GM12878 (cell line): ENCODE results near the gene TPRG1. TPM values are rescaled to one million over a fixed set of nuclear protein-coding genes. Genes with fewer than 3 reads are reported as not detected.

Source experiments
- ASH2L ChIP-seq: fragments of 300-600, 200-600 bp; sonication (generic); IDR thresholded peaks from 2 replicates; pipeline ENCODE4 v1.6.1; 2017; ENCODE audit warnings: low read depth, mild to moderate bottlenecking, borderline replicate concordance
- BHLHE40 ChIP-seq, 2 experiments: fragments of 450-650 bp in 1 of 2; IDR thresholded peaks; 2 replicates each; pipeline ENCODE4 v1.6.1; 2011 to 2017; ENCODE audit warnings: low read depth in 2 of 2, borderline replicate concordance in 1 of 2, improper control_type of control experiment in 1 of 2, low read length in 1 of 2, mild to moderate bottlenecking in 1 of 2
- BMI1 ChIP-seq: fragments of 450-650 bp; IDR thresholded peaks from 2 replicates; pipeline ENCODE4 v1.6.1; 2016; ENCODE audit warnings: mild to moderate bottlenecking, moderate library complexity, borderline replicate concordance
- DPF2 ChIP-seq: fragments of 450-650 bp; IDR thresholded peaks from 2 replicates; pipeline ENCODE4 v1.6.1; 2017; ENCODE audit warnings: mild to moderate bottlenecking
- ETV6 ChIP-seq, 2 experiments: fragments of 450-650 bp in 1 of 2; IDR thresholded peaks in 1 of 2; conservative IDR thresholded peaks in 1 of 2; 2 replicates each; pipeline ENCODE4 v1.6.1; 2014; ENCODE audit warnings: antibody characterized with exemption in 1 of 2, borderline replicate concordance in 1 of 2, low read depth in 1 of 2, mild to moderate bottlenecking in 1 of 2, moderate library complexity in 1 of 2
- FOS ChIP-seq: IDR thresholded peaks from 3 replicates; pipeline ENCODE4 v1.6.1; 2011; ENCODE audit warnings: borderline replicate concordance; ENCODE audit not compliant: insufficient read length; ENCODE audit errors: extremely low read depth
- MLLT1 ChIP-seq: fragments of 450-650 bp; IDR thresholded peaks from 2 replicates; pipeline ENCODE4 v1.6.1; 2016; ENCODE audit warnings: mild to moderate bottlenecking
- MTA2 ChIP-seq: fragments of 450-650 bp; IDR thresholded peaks from 2 replicates; pipeline ENCODE4 v1.6.1; 2016; ENCODE audit warnings: low read depth, mild to moderate bottlenecking, moderate library complexity
- MYC ChIP-seq: IDR thresholded peaks from 2 replicates; pipeline ENCODE4 v1.6.1; 2011; ENCODE audit warnings: mild to moderate bottlenecking, low read length, moderate library complexity, inconsistent platforms; ENCODE audit not compliant: insufficient read depth, insufficient replicate concordance, insufficient read length, severe bottlenecking
- PAX5 ChIP-seq: IDR thresholded peaks from 2 replicates; pipeline ENCODE4 v1.6.1; 2011; ENCODE audit warnings: low read depth, low read length, borderline replicate concordance
- PBX3 ChIP-seq: IDR thresholded peaks from 2 replicates; pipeline ENCODE4 v1.6.1; 2011; ENCODE audit warnings: mild to moderate bottlenecking, low read depth, low read length, moderate library complexity; ENCODE audit not compliant: insufficient replicate concordance
- REST ChIP-seq: IDR thresholded peaks from 2 replicates; pipeline ENCODE4 v1.6.1; 2012; ENCODE audit warnings: mild to moderate bottlenecking, low read depth, low read length
- SMARCA5 ChIP-seq: fragments of 450-650 bp; IDR thresholded peaks from 2 replicates; pipeline ENCODE4 v1.6.1; 2017; ENCODE audit warnings: mild to moderate bottlenecking
- TBL1XR1 ChIP-seq: IDR thresholded peaks from 2 replicates; pipeline ENCODE4 v1.6.1; 2012; ENCODE audit warnings: low read depth, low read length, improper control_type of control experiment
- ZNF217 ChIP-seq: fragments of 450-650 bp; IDR thresholded peaks from 2 replicates; pipeline ENCODE4 v1.6.1; 2017; ENCODE audit warnings: antibody characterized with exemption, mild to moderate bottlenecking
- polyA plus RNA-seq, 11 experiments: library from polyadenylated mRNA; depleted of rRNA in 4 of 11; unstranded in 6 of 11; stranded (reverse) in 5 of 11; fragments of >200 nt; fragmentation: Nextera tagmentation in 4 of 11; fragmentation: Illumina TruSeq in 1 of 11; extraction: Ambion mirVana in 4 of 11; extraction: Trizol in 1 of 11; gene quantifications; 1 replicate in 1 of 11; 2 replicates in 10 of 11; pipeline versions ENCODE4 v1.2.1 to v1.2.3, GENCODE V29; 2011 to 2016; ENCODE audit warnings: inconsistent platforms in 2 of 11, missing spikeins in 2 of 11, low read depth in 1 of 11
- total RNA-seq, 4 experiments: library from RNA; depleted of rRNA in 3 of 4; stranded (reverse); fragments of >200 nt in 3 of 4; fragmentation: Illumina TruSeq in 1 of 4; extraction: Trizol in 1 of 4; gene quantifications; 2 replicates each; pipeline versions ENCODE4 v1.2.1 to v1.2.3, GENCODE V29; 2013 to 2021
- TF ChIP-seq, protein P1 (sequence below): fragments of 450-650 bp; formaldehyde crosslinking; IDR thresholded peaks from 2 replicates; pipeline ENCODE4 v1.5.0; 2022; ENCODE audit warnings: mild to moderate bottlenecking, missing genetic modification characterization
- TF ChIP-seq, protein P2 (sequence below): fragments of 450-650 bp; IDR thresholded peaks from 2 replicates; pipeline ENCODE4 v1.6.1; 2016; ENCODE audit warnings: mild to moderate bottlenecking

Gene TPRG1
- total and polyA plus RNA-seq, 10 of the 15 experiments (the other 5 are each of a cell fraction or from before 2014, with no cell fraction given) = 0.26 to 30.7 (median 3.6) TPM

DNA sequence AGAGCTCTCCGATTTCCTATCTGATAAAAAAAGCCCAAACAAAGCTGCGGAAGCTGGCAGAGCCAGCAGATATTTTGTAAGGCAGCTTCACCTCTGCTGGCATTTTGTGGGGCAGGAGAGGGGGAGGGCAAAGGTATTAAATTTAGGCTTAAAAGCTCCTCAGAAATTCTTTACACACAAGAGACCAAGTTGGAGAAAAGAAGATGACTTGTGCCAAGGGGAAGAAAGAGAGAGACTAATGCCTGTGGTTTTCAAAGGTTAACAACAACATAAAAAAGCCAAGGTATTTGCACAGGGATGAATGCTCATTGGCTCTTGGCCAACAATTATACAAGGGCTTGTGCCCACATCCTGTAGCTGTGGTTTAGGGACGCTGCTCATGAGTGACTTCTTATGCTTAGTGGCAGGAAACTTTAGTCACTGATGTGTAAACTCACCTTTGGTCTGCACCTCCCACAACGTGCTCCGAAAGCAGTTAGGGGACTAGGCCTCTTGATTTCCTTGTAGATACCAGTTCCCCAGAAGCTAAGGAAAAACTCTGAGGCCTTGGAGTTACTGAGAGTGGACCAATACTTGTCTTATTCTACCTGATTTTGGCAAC, 152.9 kb downstream of the TPRG1 start (continued):
- TF ChIP-seq, protein P1, sequence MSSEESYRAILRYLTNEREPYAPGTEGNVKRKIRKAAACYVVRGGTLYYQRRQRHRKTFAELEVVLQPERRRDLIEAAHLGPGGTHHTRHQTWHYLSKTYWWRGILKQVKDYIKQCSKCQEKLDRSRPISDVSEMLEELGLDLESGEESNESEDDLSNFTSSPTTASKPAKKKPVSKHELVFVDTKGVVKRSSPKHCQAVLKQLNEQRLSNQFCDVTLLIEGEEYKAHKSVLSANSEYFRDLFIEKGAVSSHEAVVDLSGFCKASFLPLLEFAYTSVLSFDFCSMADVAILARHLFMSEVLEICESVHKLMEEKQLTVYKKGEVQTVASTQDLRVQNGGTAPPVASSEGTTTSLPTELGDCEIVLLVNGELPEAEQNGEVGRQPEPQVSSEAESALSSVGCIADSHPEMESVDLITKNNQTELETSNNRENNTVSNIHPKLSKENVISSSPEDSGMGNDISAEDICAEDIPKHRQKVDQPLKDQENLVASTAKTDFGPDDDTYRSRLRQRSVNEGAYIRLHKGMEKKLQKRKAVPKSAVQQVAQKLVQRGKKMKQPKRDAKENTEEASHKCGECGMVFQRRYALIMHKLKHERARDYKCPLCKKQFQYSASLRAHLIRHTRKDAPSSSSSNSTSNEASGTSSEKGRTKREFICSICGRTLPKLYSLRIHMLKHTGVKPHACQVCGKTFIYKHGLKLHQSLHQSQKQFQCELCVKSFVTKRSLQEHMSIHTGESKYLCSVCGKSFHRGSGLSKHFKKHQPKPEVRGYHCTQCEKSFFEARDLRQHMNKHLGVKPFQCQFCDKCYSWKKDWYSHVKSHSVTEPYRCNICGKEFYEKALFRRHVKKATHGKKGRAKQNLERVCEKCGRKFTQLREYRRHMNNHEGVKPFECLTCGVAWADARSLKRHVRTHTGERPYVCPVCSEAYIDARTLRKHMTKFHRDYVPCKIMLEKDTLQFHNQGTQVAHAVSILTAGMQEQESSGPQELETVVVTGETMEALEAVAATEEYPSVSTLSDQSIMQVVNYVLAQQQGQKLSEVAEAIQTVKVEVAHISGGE (CRISPR knock-in tag) = no peak
- TF ChIP-seq FOS = no peak
- peak; percentile 95 for TF ChIP-seq PAX5
- TF ChIP-seq, protein P2, sequence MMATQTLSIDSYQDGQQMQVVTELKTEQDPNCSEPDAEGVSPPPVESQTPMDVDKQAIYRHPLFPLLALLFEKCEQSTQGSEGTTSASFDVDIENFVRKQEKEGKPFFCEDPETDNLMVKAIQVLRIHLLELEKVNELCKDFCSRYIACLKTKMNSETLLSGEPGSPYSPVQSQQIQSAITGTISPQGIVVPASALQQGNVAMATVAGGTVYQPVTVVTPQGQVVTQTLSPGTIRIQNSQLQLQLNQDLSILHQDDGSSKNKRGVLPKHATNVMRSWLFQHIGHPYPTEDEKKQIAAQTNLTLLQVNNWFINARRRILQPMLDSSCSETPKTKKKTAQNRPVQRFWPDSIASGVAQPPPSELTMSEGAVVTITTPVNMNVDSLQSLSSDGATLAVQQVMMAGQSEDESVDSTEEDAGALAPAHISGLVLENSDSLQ = peak; percentile 53
- TF ChIP-seq TBL1XR1 = peak; percentile 90
- peak; percentile 88 for TF ChIP-seq DPF2
- no peak; the same call in 1 of the 2 replicates for TF ChIP-seq BMI1
- TF ChIP-seq REST = no peak
- peak; percentile 91 for TF ChIP-seq ZNF217
- TF ChIP-seq SMARCA5 = no peak
- TF ChIP-seq PBX3 = peak; percentile 13
- TF ChIP-seq BHLHE40 (IDR thresholded peaks at IDR 0.05; ENCODE audit: borderline replicate concordance in 1 of 2, low read depth in 2 of 2, low read length in 1 of 2) = peak; percentile 51 to 76; a peak in 3 of 4 replicates
- TF ChIP-seq ETV6 (conservative IDR thresholded peaks at IDR 0.05 in 1 of 2, IDR thresholded peaks at IDR 0.05 in 1 of 2; ENCODE audit: borderline replicate concordance in 1 of 2, low read depth in 1 of 2) = peak in 1 of 2 experiments; percentile 73; a peak in 1 of 4 replicates
- TF ChIP-seq MTA2 = peak; percentile 90
- no peak for TF ChIP-seq ASH2L
- no peak for TF ChIP-seq MYC
- TF ChIP-seq MLLT1 = peak; percentile 83
